HEK293 (cell line): ENCODE measurements around the gene FRZB.

Source experiments
- AEBP2 ChIP-seq: fragments of 450-650 bp; formaldehyde crosslinking; IDR thresholded peaks from 2 replicates; pipeline ENCODE4 v1.5.1; 2016; ENCODE audit warnings: missing biosample characterization, missing genetic modification characterization, borderline replicate concordance
- KLF10 ChIP-seq: fragments of 450-650 bp; IDR thresholded peaks from 2 replicates; pipeline ENCODE4 v1.5.1; 2018; ENCODE audit warnings: missing biosample characterization, mild to moderate bottlenecking, missing genetic modification characterization
- KLF8 ChIP-seq: fragments of 450-650 bp; formaldehyde crosslinking; IDR thresholded peaks from 2 replicates; pipeline ENCODE4 v1.5.1; 2016; ENCODE audit warnings: missing biosample characterization, missing genetic modification characterization
- PRDM1 ChIP-seq: fragments of 450-650 bp; formaldehyde crosslinking; IDR thresholded peaks from 2 replicates; pipeline ENCODE4; 2016; ENCODE audit warnings: missing biosample characterization, missing genetic modification characterization
- REST ChIP-seq: fragments of 450-650 bp; formaldehyde crosslinking; IDR thresholded peaks from 2 replicates; pipeline ENCODE4 v1.5.1; 2016; ENCODE audit warnings: missing biosample characterization, missing genetic modification characterization
- ZBTB1 ChIP-seq: fragments of 450-650 bp; formaldehyde crosslinking; IDR thresholded peaks from 2 replicates; pipeline ENCODE4 v1.5.1; 2016; ENCODE audit warnings: missing biosample characterization, missing genetic modification characterization
- ZEB2 ChIP-seq: fragments of 450-650 bp; formaldehyde crosslinking; IDR thresholded peaks from 2 replicates; pipeline ENCODE4 v1.5.1; 2016; ENCODE audit warnings: missing biosample characterization, missing genetic modification characterization
- ZNF311 ChIP-seq: fragments of 450-650 bp; formaldehyde crosslinking; IDR thresholded peaks from 2 replicates; pipeline ENCODE4 v1.5.1; 2017; ENCODE audit warnings: missing biosample characterization, missing genetic modification characterization, borderline replicate concordance
- ZNF580 ChIP-seq: fragments of 450-650 bp; formaldehyde crosslinking; IDR thresholded peaks from 2 replicates; pipeline ENCODE4 v1.5.1; 2016; ENCODE audit warnings: missing biosample characterization, missing genetic modification characterization
- TF ChIP-seq, protein P1 (sequence below): fragments of 450-650 bp; formaldehyde crosslinking; IDR thresholded peaks from 2 replicates; pipeline ENCODE4 v1.5.1; 2017; ENCODE audit warnings: missing biosample characterization, missing genetic modification characterization
- TF ChIP-seq, protein P2 (sequence below): fragments of 450-650 bp; formaldehyde crosslinking; IDR thresholded peaks from 2 replicates; pipeline ENCODE4 v1.5.1; 2016; ENCODE audit warnings: missing biosample characterization, missing genetic modification characterization
- TF ChIP-seq, protein P3 (sequence below): fragments of 450-650 bp; formaldehyde crosslinking; IDR thresholded peaks from 2 replicates; pipeline ENCODE4 v1.5.1; 2016; ENCODE audit warnings: missing biosample characterization, missing genetic modification characterization

- no peak for TF ChIP-seq REST (tag by site-specific recombination)
- TF ChIP-seq KLF10 (tag by site-specific recombination): no peak
- TF ChIP-seq, protein P1, sequence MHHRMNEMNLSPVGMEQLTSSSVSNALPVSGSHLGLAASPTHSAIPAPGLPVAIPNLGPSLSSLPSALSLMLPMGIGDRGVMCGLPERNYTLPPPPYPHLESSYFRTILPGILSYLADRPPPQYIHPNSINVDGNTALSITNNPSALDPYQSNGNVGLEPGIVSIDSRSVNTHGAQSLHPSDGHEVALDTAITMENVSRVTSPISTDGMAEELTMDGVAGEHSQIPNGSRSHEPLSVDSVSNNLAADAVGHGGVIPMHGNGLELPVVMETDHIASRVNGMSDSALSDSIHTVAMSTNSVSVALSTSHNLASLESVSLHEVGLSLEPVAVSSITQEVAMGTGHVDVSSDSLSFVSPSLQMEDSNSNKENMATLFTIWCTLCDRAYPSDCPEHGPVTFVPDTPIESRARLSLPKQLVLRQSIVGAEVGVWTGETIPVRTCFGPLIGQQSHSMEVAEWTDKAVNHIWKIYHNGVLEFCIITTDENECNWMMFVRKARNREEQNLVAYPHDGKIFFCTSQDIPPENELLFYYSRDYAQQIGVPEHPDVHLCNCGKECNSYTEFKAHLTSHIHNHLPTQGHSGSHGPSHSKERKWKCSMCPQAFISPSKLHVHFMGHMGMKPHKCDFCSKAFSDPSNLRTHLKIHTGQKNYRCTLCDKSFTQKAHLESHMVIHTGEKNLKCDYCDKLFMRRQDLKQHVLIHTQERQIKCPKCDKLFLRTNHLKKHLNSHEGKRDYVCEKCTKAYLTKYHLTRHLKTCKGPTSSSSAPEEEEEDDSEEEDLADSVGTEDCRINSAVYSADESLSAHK (tag by site-specific recombination): no peak
- TF ChIP-seq, protein P2, sequence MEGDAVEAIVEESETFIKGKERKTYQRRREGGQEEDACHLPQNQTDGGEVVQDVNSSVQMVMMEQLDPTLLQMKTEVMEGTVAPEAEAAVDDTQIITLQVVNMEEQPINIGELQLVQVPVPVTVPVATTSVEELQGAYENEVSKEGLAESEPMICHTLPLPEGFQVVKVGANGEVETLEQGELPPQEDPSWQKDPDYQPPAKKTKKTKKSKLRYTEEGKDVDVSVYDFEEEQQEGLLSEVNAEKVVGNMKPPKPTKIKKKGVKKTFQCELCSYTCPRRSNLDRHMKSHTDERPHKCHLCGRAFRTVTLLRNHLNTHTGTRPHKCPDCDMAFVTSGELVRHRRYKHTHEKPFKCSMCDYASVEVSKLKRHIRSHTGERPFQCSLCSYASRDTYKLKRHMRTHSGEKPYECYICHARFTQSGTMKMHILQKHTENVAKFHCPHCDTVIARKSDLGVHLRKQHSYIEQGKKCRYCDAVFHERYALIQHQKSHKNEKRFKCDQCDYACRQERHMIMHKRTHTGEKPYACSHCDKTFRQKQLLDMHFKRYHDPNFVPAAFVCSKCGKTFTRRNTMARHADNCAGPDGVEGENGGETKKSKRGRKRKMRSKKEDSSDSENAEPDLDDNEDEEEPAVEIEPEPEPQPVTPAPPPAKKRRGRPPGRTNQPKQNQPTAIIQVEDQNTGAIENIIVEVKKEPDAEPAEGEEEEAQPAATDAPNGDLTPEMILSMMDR: no peak
- no peak for TF ChIP-seq ZNF580
- TF ChIP-seq, protein P3, sequence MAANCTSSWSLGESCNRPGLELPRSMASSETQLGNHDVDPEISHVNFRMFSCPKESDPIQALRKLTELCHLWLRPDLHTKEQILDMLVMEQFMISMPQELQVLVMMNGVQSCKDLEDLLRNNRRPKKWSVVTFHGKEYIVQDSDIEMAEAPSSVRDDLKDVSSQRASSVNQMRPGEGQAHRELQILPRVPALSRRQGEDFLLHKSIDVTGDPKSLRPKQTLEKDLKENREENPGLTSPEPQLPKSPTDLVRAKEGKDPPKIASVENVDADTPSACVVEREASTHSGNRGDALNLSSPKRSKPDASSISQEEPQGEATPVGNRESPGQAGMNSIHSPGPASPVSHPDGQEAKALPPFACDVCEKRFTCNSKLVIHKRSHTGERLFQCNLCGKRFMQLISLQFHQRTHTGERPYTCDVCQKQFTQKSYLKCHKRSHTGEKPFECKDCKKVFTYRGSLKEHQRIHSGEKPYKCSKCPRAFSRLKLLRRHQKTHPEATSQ (tag by site-specific recombination): no peak
- TF ChIP-seq ZNF311 (tag by site-specific recombination): no peak
- no peak for TF ChIP-seq AEBP2
- TF ChIP-seq KLF8 (tag by site-specific recombination): no peak
- TF ChIP-seq ZEB2 (tag by site-specific recombination): no peak
- TF ChIP-seq ZBTB1: no peak
- TF ChIP-seq PRDM1: no peak
Measured at GRCh38 chr2:182862091-182862490, 4.3 kb downstream of the FRZB start.
